Spinal cord (tissue), 10 donors: ENCODE data around the gene TGFB2. TPM values are rescaled to one million over a fixed set of nuclear protein-coding genes. Genes with fewer than 3 reads are reported as not detected.

ENCODE experiments used
- DNase-seq, 6 donors: peaks; one replicate each; pipeline versions ENCODE4 v3.0.0 to v3.0.0-alpha.2; 2013 to 2015; ENCODE audit warnings: low spot score in 6 of 6, low read depth in 4 of 6
- H3K27ac ChIP-seq: one replicate; pipeline ENCODE4 v1.5.1; 2013; ENCODE audit warnings: low read depth, low read length, control low read depth
- H3K27me3 ChIP-seq: one replicate; pipeline ENCODE4 v1.6.1; 2013; ENCODE audit warnings: low read length; ENCODE audit not compliant: control insufficient read depth, insufficient read depth
- H3K36me3 ChIP-seq: one replicate; pipeline ENCODE4 v1.6.1; 2013; ENCODE audit warnings: low read length; ENCODE audit not compliant: control insufficient read depth, insufficient read depth
- H3K4me1 ChIP-seq: one replicate; pipeline ENCODE4 v1.6.1; 2013; ENCODE audit warnings: low read length; ENCODE audit not compliant: control insufficient read depth, insufficient read depth
- H3K4me3 ChIP-seq: one replicate; pipeline ENCODE4 v1.5.1; 2013; ENCODE audit warnings: low read depth, low read length, control low read depth
- H3K9me3 ChIP-seq: one replicate; pipeline ENCODE4 v1.6.1; 2013; ENCODE audit warnings: low read length; ENCODE audit not compliant: control insufficient read depth, insufficient read depth
- whole genome bisulfite sequencing: methylation state at CpG from one replicate; pipeline ENCODE4 v1.1.5; 2013; ENCODE audit warnings: missing lambda C conversion rate; ENCODE audit not compliant: insufficient coverage; 5-methylcytosine and 5-hydroxymethylcytosine counted together
- long read RNA-seq, 4 donors: transcript quantifications; one replicate each; lab custom pipeline, GENCODE V29; 2026
- polyA plus RNA-seq, 2 donors: library from polyadenylated mRNA; unstranded; fragments of 120-200 nt; gene quantifications; one replicate each; pipeline ENCODE4 v1.2.1, GENCODE V29; 2013; ENCODE audit not compliant: insufficient read length in 2 of 2
- total RNA-seq, 2 donors: library from RNA; depleted of rRNA in 1 of 2; stranded (reverse); fragments of 120-200 nt in 1 of 2; fragments of >200 nt in 1 of 2; gene quantifications; one replicate each; pipeline versions ENCODE4 v1.2.3 to v1.2.4, GENCODE V29; 2013 to 2014
- donor health status: healthy.

Gene TGFB2
- 10 to 100 TPM; 38.6 to 44.1 TPM for total RNA-seq
- 10 to 100 TPM; 30.7 to 31.9 TPM for polyA plus RNA-seq
- long read RNA-seq, donor 1, full-length matches to known transcripts = 12 of 12 reads
- long read RNA-seq, donor 1, partial matches to known transcripts = 0 of 12 reads
- long read RNA-seq, donor 1, other reads (novel, unspliced or antisense) = 0 of 12 reads
- long read RNA-seq, donor 2, full-length matches to known transcripts = 5 of 5 reads
- long read RNA-seq, donor 2, partial matches to known transcripts = 0 of 5 reads
- long read RNA-seq, donor 2, other reads (novel, unspliced or antisense) = 0 of 5 reads
- long read RNA-seq, donor 3, full-length matches to known transcripts = 6 of 6 reads
- long read RNA-seq, donor 3, partial matches to known transcripts = 0 of 6 reads
- long read RNA-seq, donor 3, other reads (novel, unspliced or antisense) = 0 of 6 reads
- long read RNA-seq, donor 4, full-length matches to known transcripts = 24 of 47 reads
- long read RNA-seq, donor 4, partial matches to known transcripts = 23 of 47 reads
- long read RNA-seq, donor 4, other reads (novel, unspliced or antisense) = 0 of 47 reads

DNA sequence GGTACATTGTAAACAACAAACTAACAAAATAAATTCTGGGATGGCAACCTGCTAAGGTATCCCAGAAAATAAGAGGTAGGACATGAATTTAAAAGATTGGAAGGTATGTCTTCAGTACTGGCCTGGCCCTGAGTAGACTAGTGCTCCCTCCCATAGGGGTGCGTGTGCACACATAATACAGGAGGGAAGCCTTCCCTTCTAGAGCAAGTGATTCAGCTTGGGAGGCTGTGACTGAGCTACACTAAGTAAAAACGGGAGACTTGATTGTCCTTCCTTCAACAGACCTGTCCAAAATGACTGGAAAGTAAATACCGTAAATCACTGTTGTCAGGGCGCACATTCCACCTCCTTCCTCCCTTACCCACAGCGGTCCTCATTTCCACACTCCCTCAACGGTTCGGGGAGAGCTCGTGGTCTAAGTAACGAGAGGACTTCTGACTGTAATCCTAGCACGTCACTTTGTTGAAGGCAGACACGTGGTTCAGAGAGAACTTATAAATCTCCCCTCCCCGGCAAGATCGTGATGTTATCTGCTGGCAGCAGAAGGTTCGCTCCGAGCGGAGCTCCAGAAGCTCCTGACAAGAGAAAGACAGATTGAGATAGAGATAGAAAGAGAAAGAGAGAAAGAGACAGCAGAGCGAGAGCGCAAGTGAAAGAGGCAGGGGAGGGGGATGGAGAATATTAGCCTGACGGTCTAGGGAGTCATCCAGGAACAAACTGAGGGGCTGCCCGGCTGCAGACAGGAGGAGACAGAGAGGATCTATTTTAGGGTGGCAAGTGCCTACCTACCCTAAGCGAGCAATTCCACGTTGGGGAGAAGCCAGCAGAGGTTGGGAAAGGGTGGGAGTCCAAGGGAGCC is at the start of gene TGFB2:
Gene TGFB2 (plus strand): TSS at position 523 of the 859 bp plus-strand sequence. CDS start 1,366 bp downstream, outside the sequence.
- Histone ChIP-seq H3K4me3 (peak within 1 kb of the TSS; percentile 87), H3K27me3 (peaks cover 4% of the 10 kb centered on the region), H3K4me1 (peaks cover 10% of the 10 kb centered on the region), H3K36me3 (no peaks in the 10 kb centered on the region), H3K9me3 (no peaks in the 10 kb centered on the region), H3K27ac (peak within 1 kb of the TSS; percentile 94)
- WGBS = 5% methylated on average over 15 of the region's 22 CpGs
- DNase-seq = peak in 4 of 6 donors; percentile 58 to 90 (median 86)

DNA sequence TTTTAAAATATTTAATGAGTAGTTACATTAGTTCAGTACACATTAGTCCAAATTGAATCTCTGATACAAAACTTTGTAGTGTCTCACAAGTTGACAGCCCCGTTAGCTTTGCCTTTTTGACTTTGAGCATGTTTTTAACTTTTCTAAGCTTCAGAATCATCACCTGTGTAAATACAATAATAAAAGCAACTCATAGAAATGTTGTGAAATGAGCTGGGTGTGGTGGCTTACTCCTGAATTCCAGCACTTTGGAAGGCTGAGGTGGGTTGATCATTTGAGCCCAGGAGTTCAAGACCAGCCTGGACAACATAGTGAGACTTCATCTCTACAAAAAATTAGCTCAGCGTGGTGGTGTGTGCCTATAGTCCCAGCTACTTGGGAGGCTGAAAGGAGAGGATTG is 49.0 kb upstream of the TGFB2 start:
- no peak overlapping the region for H3K4me3 ChIP-seq
- H3K4me1 ChIP-seq = no peaks in the 10 kb centered on the region
- DNase-seq = no peak
- H3K27me3 ChIP-seq = no peaks in the 10 kb centered on the region
- no peaks in the 10 kb centered on the region for H3K36me3 ChIP-seq
- H3K27ac ChIP-seq = no peak overlapping the region
- 86% methylated on average over 2 of the region's 2 CpGs for WGBS
- no peaks in the 10 kb centered on the region for H3K9me3 ChIP-seq

DNA sequence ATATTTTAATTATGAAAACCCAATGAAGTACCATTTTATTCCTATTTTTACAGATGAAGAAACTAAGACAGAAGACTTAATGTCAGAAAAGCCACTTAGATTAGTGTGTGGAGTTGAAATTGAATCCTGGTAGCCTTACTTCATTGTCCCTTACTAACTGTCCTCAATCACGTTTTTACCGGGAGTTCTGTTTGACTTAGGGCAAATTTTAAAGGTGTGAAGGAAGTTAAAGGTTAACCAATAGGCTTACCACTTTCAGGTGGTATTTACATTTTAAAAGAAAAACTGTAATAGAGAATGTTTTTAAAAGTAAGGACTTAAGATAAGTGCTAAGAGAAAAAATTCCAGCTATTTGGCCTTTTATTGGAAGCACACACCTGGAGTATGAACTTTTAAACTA is 47.7 kb upstream of the TGFB2 start:
- Histone ChIP-seq H3K4me3 (no peak overlapping the region), H3K9me3 (no peaks in the 10 kb centered on the region), H3K4me1 (no peaks in the 10 kb centered on the region), H3K36me3 (no peaks in the 10 kb centered on the region), H3K27me3 (no peaks in the 10 kb centered on the region), H3K27ac (no peak overlapping the region)
- WGBS = no CpG with 5 or more reads among the region's 2 CpGs
- DNase-seq = no peak

DNA sequence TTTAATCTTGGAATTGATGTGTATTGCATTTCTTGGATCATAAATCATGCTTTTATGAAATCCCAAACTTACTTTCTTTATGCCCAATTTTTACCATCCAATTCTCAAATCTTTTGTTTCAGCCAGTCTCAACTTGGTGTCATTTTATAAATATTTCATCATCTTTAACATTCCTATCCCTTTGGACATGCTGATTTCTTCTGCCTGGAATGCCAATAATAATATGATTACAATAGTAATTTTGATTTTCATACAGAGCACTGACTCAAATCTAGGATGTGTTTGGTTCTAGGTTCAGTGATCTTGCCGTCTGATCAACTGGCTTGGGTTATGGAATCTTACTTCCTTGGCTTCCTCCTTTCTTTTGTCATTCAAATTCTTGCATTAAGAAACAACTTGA is 47.3 kb upstream of the TGFB2 start:
- Histone ChIP-seq H3K4me3 (no peak overlapping the region), H3K9me3 (no peaks in the 10 kb centered on the region), H3K36me3 (no peaks in the 10 kb centered on the region), H3K27me3 (no peaks in the 10 kb centered on the region), H3K27ac (no peak overlapping the region), H3K4me1 (no peaks in the 10 kb centered on the region)
- no CpG with 5 or more reads among the region's 1 CpG for WGBS
- DNase-seq = no peak

DNA sequence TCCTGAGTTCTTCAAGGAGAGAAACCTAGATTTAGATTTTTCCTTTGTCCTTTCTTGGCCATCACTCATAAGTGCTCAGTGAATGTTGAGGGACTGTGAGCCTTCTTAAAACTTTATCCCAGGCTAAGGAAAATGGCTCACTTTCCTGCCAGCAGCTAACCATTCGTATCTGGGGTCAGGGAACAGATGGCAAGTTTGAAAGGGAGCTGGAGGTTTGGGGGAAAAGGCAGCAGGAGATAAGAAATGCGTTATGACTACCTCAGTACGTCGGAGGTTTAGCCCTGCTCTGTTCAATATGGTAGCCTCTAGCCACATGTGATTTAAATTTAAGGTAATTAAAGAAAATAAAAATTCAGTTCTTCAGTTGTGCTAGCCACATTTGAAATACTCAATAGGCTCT is 46.7 kb upstream of the TGFB2 start:
- H3K36me3 ChIP-seq = no peaks in the 10 kb centered on the region
- no peaks in the 10 kb centered on the region for H3K27me3 ChIP-seq
- no peak for DNase-seq
- 60% methylated on average over 1 of the region's 4 CpGs for WGBS
- H3K27ac ChIP-seq = no peak overlapping the region
- H3K4me1 ChIP-seq = no peaks in the 10 kb centered on the region
- no peak overlapping the region for H3K4me3 ChIP-seq
- H3K9me3 ChIP-seq = no peaks in the 10 kb centered on the region

DNA sequence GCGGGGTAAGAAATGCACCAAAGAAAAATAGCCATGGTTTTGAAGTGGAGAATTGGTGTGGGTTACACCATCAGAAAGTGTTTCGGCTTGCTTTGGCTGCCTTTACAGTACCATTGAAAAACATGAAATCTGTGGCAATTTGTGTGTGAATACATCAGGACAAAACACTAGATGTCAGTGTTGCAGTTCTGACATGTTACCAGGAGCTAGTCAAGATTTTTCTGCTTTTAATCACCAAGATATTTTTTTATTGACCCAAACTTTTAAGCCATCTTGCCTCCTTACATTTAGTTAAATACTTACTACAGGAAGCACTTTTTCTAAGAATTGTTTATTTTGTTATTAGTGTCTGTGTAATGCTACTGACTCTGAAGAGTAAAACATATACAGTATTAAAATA is 45.7 kb upstream of the TGFB2 start:
- Histone ChIP-seq H3K36me3 (no peaks in the 10 kb centered on the region), H3K9me3 (no peaks in the 10 kb centered on the region), H3K27me3 (no peaks in the 10 kb centered on the region), H3K4me1 (peaks cover under 1% of the 10 kb centered on the region), H3K27ac (no peak overlapping the region), H3K4me3 (no peak overlapping the region)
- peak in 5 of 6 donors; percentile 5 to 76 (median 26) for DNase-seq
- WGBS = 73% methylated on average over 2 of the region's 2 CpGs

DNA sequence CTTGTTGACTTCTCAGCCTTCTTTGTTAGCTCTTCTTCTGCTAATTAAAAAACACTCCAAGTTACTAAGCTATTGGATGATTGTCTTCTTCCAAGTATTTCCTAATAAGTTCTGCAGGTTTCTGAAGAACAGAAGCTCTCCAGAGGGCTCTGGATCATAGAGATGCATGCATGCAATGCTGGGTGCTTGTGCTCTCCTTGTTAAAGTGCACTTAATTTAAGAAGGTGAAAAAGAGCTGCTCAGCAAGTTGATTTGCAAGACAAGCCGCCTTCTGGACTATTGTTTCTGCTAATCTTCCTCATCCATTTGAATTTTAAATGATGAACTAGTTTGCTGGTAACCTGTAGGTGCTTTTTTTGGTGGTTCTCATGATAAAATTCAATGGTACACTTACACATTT is 43.9 kb upstream of the TGFB2 start:
- H3K27ac ChIP-seq = no peak overlapping the region
- peaks cover 4% of the 10 kb centered on the region for H3K4me1 ChIP-seq
- H3K9me3 ChIP-seq = no peaks in the 10 kb centered on the region
- no peak for DNase-seq
- H3K4me3 ChIP-seq = no peak overlapping the region
- no peaks in the 10 kb centered on the region for H3K36me3 ChIP-seq
- WGBS = no CpG with 5 or more reads among the region's 1 CpG
- no peaks in the 10 kb centered on the region for H3K27me3 ChIP-seq

DNA sequence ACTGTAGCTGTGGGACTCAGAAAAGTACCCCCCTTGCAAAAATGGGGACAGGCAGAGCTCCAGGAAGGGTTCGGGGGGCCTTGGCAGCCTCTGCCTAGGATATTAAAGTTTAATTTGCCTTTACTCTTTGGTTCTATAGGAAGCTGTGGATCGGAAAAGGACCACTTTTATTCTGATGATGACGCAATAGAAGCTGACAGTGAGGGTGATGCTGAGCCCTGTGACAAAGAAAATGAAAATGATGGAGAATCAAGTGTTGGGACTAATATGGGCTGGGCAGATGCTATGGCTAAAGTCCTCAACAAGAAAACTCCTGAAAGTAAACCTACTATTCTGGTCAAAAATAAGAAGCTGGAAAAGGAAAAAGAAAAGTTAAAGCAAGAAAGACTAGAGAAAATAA is 43.0 kb upstream of the TGFB2 start:
- no peaks in the 10 kb centered on the region for H3K9me3 ChIP-seq
- whole genome bisulfite sequencing = 87% methylated on average over 2 of the region's 3 CpGs
- H3K27me3 ChIP-seq = no peaks in the 10 kb centered on the region
- H3K36me3 ChIP-seq = no peaks in the 10 kb centered on the region
- H3K27ac ChIP-seq = no peak overlapping the region
- DNase-seq = no peak
- peaks cover 4% of the 10 kb centered on the region for H3K4me1 ChIP-seq
- H3K4me3 ChIP-seq = no peak overlapping the region

DNA sequence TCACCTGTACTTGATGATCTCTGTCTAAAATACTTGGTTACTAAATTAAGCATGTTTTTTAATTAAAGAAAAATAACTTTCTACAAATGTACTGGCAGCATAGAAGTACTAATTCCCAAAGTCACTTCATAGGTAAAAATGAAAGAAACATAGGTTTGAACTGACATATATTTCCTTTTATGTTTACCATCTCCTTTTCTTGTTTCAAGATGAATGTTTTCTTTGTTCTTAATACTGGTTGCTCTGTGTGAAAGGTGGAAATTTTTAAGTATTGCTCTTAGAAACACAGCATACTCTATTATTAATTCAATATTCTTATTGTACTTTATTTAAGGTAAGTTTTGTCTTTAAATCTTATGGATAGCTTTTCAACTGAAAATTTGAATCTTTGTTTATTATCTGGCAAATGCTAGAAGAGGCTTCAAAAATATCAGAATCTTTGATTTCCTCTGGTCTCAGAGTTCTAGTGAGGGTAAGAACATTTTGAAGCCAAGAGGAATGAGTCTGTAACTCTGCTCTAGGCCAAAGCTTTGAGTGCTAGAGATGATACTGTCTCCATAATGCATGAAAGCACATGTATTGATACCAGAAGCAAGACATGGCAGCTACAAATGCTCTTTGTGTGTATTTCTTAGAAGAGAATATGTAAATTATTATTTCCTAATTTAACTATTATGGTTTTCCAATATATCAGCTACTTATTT is 41.8 kb upstream of the TGFB2 start:
- H3K27ac ChIP-seq = no peak overlapping the region
- no peak overlapping the region for H3K4me3 ChIP-seq
- no peak for DNase-seq
- no peaks in the 10 kb centered on the region for H3K27me3 ChIP-seq
- peaks cover 5% of the 10 kb centered on the region for H3K36me3 ChIP-seq
- H3K4me1 ChIP-seq = peaks cover 4% of the 10 kb centered on the region
- H3K9me3 ChIP-seq = no peaks in the 10 kb centered on the region
